Measurements from ENCODE around the gene PSPN.
A peak's percentile ranks its signal among the peaks of the same experiment; 100 is the strongest.

PSPN gene

GRCh38 chr19:6375411-6376010, at the start of gene PSPN:
TSS of gene PSPN (minus strand) at chr19:6375933. CDS start at chr19:6375849, 84 bp downstream.
- DNase-seq = no peak

DNA sequence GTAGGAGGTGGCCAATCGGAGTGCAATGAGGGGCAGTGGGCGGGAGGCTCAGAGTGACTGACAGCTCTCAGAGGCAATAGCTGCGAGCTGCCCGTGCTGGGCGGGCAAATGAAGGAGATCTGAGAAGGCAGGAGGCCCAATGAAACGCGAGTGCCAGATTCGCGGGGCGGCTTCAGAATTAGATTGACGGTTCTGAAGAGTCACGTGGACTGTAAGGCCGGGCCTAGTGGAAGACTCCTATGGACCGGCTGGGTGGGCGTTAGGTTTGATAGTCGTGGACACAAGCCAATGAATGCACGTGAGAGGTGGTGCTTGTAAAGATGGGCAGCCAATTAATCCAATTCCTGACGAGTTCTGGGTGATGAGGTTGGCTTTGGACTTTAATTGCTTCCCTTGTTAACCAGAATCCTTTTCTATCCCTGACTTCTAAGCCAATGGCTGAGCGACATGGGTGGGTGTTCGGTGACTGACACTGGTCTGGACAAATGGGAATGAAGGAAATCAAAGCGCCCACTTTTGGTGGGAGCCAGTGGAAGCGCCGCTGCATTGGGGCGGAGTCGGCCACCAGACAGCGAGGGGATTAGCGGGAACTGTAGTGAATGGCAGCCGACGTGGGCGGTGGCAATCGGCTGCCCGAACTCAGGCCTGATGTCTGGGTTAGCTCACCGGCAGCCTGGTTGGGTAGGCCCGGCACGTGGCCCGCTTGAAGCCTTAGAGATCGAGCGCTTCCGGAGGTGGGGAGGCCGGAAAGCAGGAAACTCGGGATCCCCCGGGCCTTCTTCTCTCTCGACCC, 49.4 kb upstream of the PSPN start:
- peak; percentile 100 for DNase-seq

DNA sequence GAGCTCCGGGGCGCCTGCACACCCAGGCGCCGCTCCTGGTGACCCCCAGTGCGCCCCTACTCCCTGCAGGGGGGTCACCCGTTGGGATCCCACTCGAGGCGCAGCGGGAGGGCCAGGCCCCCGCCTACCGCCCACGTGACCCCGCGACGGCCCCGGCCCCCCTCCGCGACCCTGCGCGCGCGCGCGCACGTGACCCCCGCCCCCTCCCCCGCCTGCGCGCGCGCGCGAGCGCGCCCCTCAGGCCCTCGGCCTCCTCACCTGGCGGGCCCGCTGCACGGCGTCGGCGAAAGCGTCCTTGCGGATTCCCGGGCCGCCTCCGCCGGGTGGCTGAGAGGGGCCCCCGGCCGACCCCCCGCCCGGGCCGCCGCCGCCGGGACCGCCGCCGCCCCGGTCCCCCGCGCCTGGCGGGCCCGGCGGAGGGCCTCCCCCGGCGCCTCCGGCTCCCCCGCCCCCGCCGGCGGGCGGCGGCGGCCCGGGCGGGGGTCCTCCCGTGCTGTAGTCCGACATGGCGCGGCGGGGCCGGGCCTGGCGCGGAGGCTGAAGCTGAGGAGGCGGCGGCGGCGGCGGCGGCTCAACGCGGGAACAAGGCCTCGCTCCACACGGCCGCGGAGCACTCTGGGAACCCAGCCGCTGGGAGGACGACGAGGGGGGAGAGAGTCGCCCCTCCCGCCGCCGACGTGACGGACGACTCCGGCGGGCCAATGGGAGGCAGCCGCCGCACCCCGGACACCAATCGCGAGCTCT, 48.6 kb upstream of the PSPN start, which contains the start of gene KHSRP:
Gene KHSRP, minus strand, starts transcription at position 617 of the 744 bp plus-strand sequence. Its CDS starts 110 bp downstream, at position 507.
- DNase-seq = peak; percentile 22

GRCh38 chr19:6423499-6424194, 47.9 kb upstream of the PSPN start:
- DNase-seq = peak; percentile 29

GRCh38 chr19:6421075-6422014, 45.6 kb upstream of the PSPN start:
- no peak for DNase-seq

- no peak for DNase-seq
Observed at GRCh38 chr19:6418562-6418932, 42.8 kb upstream of the PSPN start.

DNA sequence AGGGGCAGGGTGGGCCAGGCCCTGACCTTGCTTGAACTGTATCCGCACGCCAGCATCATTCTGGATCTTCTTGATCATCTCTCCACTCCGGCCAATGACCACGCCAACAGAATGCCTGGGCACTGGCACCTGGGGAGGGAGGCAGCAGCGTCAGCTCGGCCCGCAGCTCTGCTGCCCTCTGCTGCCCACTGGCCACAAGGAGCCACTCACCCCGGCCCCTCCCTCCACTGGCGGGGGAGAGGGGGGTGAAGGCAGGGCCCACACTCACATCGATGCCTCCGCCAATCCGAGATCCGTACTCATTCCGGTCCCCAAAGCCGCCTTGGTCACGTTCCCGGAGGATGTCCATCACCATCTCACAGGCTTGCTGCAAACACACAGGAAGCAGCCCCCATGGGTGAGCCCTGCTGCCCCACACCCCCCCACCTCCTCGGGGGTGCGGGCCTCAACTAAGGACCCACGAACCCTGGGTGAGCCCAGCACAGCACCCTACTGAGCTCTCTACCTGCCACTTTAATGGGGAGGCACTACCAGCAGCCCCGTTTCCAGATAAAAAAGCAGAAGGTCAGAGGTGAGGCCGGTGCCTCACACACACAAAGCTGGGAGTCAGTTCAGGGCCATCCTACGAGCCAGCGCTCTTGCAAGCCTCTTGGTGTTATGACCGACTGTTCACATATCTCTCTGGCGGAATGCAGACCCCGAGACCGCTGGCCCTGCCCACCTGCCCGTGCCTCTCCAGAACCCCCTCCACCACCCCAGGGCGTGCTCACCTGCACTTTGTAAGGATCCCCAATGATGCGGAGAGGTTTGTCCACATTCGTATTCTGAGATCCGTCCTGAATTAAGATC, 42.2 kb upstream of the PSPN start:
- DNase-seq = no peak

GRCh38 chr19:6416658-6417405, 41.1 kb upstream of the PSPN start:
- DNase-seq = no peak

- no peak for DNase-seq
Observed at GRCh38 chr19:6415591-6416190, 40.0 kb upstream of the PSPN start.

- DNase-seq = no peak
Observed at GRCh38 chr19:6414793-6415590, 39.3 kb upstream of the PSPN start.

DNA sequence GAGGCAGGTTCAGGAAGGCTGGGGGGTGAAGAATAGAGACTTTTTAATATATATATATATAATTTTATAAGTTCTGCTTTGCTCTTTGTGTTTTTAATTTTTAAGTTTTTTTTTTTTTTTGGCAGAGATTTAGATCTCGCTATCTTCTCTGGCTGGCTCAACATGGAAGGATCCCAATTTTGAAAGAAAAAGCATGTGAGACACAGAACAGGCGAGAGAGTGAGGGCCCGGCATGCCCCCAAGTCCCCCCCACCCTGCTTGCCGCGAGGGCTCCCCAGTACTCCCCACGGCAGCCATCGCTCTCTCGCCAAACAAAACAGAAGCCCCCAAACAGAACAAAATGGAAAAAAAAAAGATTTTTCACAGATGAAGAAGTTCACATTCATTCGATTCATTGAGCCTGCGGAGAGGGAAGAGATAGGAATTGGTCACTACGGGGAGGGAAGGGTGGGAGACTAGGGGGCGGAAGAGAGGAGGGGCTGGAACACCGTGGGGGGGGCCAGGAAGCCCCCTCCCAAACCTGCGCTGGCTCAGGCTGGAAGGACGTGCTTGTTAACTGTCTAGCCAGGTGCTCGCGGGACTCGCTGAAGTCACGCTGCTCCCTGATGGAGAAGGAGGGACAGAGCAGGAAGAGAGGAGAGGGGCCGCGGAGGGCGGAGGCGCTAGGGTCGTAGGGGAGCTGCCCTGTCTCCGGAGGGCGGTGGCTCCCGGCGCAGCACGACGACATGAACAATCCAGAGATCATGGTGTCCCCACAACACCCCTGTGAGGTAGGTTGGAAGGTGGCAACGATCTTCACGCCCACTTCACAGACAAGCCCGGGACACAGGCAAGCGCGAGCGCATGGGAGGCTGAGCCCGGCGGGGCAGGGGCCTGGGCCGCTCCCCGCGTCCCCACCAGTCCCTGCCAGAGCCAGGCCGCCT, 38.2 kb upstream of the PSPN start:
- DNase-seq = no peak

DNA sequence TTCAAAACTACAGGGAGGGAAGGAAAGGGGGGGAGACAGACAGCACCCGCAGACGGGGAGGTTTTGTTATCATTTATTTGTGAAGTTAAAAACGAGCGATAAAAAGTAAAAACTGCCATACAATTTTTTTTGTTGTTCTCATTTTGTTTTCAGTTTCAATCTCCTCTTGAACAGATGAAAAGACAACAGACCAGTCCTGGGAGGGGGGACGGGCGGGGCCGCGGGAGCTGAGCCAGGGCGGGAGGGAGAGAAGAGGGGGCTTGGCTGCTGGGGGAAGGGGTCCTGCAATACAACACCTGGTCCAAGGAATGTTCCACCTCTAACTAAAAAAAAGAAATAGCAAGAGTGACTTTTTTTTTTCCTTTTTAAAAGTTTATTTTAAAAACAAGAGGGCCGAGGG, 37.6 kb upstream of the PSPN start:
- no peak for DNase-seq

DNA sequence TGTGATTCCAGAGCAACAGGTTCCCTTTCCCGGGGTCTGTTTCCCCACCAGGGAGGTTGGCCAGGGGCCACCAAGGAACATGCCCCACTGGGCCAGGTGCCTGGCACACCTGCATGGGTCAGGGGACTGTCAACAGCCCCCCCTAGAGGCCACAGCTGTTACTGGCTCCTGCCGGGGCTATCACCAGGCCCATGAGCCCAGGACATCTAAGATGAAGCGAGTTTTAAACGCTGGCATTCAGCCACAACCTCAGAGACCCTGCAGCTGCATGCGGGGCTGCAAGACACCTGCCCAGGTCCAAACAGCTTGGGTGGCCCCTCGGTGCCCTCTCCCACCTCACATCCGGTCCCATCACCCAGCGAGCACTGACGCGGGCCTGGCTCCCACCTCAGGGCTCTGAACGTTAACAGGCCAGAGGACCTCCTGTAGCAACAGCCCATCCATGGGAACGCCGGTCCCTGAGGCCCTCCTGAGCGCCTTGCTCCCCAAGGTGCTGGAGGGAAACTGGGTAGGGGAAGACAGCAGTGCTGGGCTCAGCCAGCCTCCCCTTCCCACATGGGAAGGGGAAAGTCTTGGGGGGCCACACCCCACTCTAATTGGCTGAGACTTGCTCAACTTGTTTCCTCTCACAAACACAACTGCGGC, 36.8 kb upstream of the PSPN start:
- peak; percentile 67 for DNase-seq

DNA sequence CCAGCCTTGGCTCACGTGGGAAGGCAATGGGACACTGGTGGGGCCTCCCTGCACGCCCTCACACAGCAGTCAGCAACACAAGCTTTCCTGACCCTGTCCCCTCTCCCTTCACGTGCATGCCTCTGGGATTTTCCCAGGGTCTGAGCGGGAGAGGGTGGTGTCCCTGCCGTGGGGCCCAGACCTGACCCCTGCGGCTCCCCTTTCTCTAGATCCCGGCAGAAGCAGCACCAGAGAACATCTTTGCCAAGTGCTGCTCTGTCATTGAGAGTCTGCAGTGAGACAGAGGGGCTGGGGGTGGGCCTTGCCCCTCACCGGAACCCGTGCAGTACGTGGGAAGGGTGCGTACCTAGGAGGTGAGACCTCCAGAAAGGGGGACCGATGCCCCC, 36.3 kb upstream of the PSPN start:
- DNase-seq = no peak

- no peak for DNase-seq
Observed at GRCh38 chr19:6409346-6409745, 33.6 kb upstream of the PSPN start.

DNA sequence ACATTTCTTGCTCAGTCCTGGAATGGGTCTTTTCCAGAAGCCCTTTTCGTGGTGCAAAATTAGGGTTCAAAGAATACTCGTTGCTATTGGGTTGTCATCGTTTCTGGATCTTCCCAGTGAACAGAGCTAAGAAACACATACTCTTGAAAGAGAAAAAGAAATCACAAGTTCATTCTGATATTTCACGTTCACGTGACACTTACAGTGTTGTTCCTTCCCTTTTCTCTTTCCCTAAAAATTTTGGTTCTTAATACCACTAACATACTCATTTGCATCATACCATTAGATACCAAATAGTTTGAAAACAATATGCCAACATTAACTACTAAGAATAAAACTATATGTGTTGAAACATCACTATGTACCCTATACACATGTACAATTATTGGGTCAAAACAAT, 30.7 kb upstream of the PSPN start:
- no peak for DNase-seq
